ENCODE results near the gene GLYR1. TPM values are rescaled to one million over a fixed set of nuclear protein-coding genes. Genes with fewer than 3 reads are reported as not detected.

Gene GLYR1
- total and polyA plus RNA-seq, 4 donors: 18.1 to 50.2 (median 40.6) TPM

DNA sequence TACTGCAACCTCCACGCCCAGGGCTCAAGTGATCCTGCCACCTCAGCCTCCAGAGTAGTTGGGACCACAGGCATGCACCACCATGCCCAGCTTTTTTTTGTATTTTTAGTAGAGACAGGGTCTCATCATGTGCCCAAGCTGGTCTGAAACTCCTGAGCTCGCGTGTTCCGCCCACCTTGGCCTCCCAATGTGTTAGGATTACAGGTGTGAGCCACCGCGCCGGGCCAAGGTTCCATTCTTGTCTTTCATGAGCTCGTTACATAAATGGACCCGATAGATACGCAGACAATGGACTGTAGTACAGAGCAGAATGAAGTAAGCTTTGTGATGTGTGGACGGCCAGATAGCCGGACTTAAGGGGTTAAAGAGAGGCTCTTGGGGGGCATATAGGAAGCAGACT, 19.5 kb upstream of the GLYR1 start (continued):
- TF ChIP-seq, protein P1, sequence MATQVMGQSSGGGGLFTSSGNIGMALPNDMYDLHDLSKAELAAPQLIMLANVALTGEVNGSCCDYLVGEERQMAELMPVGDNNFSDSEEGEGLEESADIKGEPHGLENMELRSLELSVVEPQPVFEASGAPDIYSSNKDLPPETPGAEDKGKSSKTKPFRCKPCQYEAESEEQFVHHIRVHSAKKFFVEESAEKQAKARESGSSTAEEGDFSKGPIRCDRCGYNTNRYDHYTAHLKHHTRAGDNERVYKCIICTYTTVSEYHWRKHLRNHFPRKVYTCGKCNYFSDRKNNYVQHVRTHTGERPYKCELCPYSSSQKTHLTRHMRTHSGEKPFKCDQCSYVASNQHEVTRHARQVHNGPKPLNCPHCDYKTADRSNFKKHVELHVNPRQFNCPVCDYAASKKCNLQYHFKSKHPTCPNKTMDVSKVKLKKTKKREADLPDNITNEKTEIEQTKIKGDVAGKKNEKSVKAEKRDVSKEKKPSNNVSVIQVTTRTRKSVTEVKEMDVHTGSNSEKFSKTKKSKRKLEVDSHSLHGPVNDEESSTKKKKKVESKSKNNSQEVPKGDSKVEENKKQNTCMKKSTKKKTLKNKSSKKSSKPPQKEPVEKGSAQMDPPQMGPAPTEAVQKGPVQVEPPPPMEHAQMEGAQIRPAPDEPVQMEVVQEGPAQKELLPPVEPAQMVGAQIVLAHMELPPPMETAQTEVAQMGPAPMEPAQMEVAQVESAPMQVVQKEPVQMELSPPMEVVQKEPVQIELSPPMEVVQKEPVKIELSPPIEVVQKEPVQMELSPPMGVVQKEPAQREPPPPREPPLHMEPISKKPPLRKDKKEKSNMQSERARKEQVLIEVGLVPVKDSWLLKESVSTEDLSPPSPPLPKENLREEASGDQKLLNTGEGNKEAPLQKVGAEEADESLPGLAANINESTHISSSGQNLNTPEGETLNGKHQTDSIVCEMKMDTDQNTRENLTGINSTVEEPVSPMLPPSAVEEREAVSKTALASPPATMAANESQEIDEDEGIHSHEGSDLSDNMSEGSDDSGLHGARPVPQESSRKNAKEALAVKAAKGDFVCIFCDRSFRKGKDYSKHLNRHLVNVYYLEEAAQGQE (IDR thresholded peaks at IDR 0.05): no peak

- DNase-seq (ENCODE audit: low spot score): no peak
- Histone ChIP-seq H3K27me3 (ENCODE audit: control insufficient read depth in 4 of 4, insufficient read depth in 4 of 4, low read length in 3 of 4) (no peaks in the 10 kb centered on the region), H3K4me1 (ENCODE audit: control insufficient read depth in 4 of 4, insufficient read depth in 4 of 4, low read length in 3 of 4) (peaks cover 10 to 43% (median 28%) of the 10 kb centered on the region in 4 donors), H3K4me3 (ENCODE audit: low read depth in 1 of 3, low read length in 3 of 3) (no peak overlapping the region), H3K27ac (ENCODE audit: low read depth in 1 of 2, low read length in 2 of 2) (no peak overlapping the region), H3K9ac (ENCODE audit: low read depth in 1 of 2, low read length in 2 of 2) (no peak overlapping the region), H3K9me3 (ENCODE audit: control insufficient read depth in 4 of 4, low read length in 3 of 4) (no peaks in the 10 kb centered on the region), H3K36me3 (ENCODE audit: control insufficient read depth in 4 of 4, insufficient read depth in 3 of 4, low read depth in 1 of 4, low read length in 3 of 4) (peaks cover 5 to 33% (median 27%) of the 10 kb centered on the region in 4 donors)
- TF ChIP-seq RAD21 (IDR thresholded peaks at IDR 0.05): no peak
- TF ChIP-seq, protein P2, sequence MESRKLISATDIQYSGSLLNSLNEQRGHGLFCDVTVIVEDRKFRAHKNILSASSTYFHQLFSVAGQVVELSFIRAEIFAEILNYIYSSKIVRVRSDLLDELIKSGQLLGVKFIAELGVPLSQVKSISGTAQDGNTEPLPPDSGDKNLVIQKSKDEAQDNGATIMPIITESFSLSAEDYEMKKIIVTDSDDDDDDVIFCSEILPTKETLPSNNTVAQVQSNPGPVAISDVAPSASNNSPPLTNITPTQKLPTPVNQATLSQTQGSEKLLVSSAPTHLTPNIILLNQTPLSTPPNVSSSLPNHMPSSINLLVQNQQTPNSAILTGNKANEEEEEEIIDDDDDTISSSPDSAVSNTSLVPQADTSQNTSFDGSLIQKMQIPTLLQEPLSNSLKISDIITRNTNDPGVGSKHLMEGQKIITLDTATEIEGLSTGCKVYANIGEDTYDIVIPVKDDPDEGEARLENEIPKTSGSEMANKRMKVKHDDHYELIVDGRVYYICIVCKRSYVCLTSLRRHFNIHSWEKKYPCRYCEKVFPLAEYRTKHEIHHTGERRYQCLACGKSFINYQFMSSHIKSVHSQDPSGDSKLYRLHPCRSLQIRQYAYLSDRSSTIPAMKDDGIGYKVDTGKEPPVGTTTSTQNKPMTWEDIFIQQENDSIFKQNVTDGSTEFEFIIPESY (IDR thresholded peaks at IDR 0.05): no peak
- TF ChIP-seq, protein P1 (IDR thresholded peaks at IDR 0.05): no peak
- no peak for TF ChIP-seq JUND (IDR thresholded peaks at IDR 0.05)
- no peak for TF ChIP-seq HNF4G (IDR thresholded peaks at IDR 0.05)
- TF ChIP-seq, protein P3, sequence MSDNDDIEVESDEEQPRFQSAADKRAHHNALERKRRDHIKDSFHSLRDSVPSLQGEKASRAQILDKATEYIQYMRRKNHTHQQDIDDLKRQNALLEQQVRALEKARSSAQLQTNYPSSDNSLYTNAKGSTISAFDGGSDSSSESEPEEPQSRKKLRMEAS (IDR thresholded peaks at IDR 0.05): no peak
- no peak for TF ChIP-seq SP1 (IDR thresholded peaks at IDR 0.05)
- TF ChIP-seq FOXA1 (IDR thresholded peaks at IDR 0.05): no peak
- no peak for TF ChIP-seq NR2F2 (IDR thresholded peaks at IDR 0.05)
- no peak for TF ChIP-seq HNF4A (conservative IDR thresholded peaks at IDR 0.05)
- TF ChIP-seq TAF1 (conservative IDR thresholded peaks at IDR 0.05): no peak
- TF ChIP-seq EGR1 (IDR thresholded peaks at IDR 0.05; ENCODE audit: low read depth in 2 of 2): no peak
- no peak for TF ChIP-seq RXRA (IDR thresholded peaks at IDR 0.05)
- TF ChIP-seq ATF3 (IDR thresholded peaks at IDR 0.05): no peak
- 96% methylated on average over 13 of the region's 13 CpGs for WGBS
Measured at GRCh38 chr16:4865231-4865860, 18.3 kb upstream of the GLYR1 start.
